ENCODE data around the gene C10orf62.
A peak's percentile ranks its signal among the peaks of the same experiment; 100 is the strongest.
"Not testable (repeated sequence)": the region's sequence is repeated elsewhere in the genome, so short reads cannot be mapped to it uniquely, and the experiment has no call there.

C10orf62 gene

DNA sequence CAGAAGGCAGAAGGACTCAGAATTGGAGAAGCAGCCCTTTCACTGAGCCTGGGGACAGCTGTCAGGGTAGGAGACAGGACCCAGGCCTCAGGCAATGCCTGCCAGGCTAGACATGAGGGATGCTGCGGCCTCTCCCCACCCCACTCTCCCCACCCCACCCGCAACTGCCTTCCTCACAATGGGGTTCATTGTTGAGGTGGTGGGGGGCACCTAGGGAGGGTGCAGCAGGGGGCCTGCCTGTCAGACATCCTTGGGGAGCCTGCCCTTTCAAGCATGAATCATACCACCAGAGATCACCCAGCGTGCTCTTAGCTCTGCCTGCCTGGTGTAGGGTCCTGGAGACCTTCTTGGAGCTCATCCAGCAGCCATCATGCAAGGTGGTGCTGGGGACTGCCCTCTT lies at the start of gene C10orf62:
Gene C10orf62 (plus strand): TSS at position 243 of the 400 bp plus-strand sequence. CDS start 177 bp downstream, outside the sequence.
- DNase-seq (ENCODE audit: low read depth, low spot score), result no peak

GRCh38 chr10:97540669-97541500 lies 48.6 kb upstream of the C10orf62 start:
- no peak for DNase-seq (ENCODE audit: low read depth, low spot score)
- H3K27ac ChIP-seq, result peak overlapping the region; percentile 93

More for the DNA sequence above, at the start of gene C10orf62:
- no peak within 1 kb of the TSS for H3K27ac ChIP-seq

DNA sequence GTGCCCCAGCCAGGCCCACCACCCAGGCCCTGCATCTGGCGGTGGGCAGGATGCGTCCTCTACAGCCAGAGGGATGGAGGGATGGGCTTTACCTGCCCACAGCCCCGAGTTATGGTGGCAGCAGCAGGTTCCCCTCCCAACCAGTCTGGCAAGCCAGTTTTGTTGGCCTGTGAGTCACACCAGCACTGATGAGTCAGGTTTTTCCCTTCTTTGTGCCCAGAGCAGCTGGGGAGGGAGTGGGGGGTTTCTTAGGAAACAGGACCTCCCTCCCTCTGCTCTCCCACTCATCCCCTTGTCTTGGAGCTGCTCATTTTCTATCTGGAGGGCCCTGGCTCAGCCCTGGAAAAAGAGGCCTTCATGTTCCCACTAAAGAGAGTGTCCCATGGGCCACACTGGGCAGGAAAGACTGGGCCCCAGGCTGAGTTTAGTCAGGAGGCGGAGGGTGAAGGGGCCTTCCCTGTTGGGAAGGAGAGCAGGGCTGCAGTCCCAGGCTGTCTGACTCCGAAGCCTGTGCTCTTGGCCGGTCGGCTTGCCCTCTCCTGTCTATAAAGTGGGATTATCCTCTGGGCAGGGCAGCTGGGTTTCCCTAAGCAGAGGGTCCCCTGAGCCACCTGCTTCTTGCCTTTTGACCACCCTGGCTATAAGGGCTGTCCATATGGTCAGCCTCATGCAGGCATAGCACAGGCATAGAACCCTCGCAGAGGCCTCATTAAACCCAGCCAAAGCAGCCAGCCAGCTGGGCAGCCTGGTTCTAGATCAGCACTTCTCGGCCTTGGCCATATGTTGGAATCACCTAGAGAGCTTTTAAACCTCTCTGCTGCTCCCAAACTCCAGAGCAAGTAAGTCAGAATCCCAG lies 47.1 kb upstream of the C10orf62 start:
- peak; percentile 76 for DNase-seq (ENCODE audit: low read depth, low spot score)
- peak overlapping the region; percentile 93 for H3K27ac ChIP-seq

DNA sequence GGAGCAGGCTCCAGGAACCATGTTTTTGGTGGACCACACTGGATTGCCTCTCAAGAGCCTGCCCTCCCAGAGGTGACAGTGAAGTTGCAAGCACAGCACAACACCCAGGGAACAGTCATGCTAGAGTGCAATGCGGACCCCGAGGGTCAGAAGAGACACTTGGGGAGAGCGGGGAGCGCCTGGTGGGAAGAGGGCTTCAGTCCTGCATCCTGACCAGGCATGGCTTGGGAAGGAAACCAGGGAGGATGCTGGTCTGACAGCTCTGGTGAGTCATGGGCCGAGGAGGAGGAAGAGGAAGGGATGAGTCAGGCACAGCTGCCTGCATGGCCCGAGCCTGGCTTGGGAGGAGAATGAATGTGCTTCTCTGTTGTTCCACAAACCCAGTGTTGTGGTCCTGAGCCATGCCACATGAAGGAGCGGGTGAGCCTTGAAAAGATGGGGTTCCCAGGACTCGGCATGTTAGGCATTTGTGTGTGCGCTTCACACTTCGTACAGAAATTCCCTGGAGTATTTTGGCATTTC lies 46.4 kb upstream of the C10orf62 start:
- H3K27ac ChIP-seq, result peak overlapping the region; percentile 93
- peak; percentile 88 for DNase-seq (ENCODE audit: low read depth, low spot score)

DNA sequence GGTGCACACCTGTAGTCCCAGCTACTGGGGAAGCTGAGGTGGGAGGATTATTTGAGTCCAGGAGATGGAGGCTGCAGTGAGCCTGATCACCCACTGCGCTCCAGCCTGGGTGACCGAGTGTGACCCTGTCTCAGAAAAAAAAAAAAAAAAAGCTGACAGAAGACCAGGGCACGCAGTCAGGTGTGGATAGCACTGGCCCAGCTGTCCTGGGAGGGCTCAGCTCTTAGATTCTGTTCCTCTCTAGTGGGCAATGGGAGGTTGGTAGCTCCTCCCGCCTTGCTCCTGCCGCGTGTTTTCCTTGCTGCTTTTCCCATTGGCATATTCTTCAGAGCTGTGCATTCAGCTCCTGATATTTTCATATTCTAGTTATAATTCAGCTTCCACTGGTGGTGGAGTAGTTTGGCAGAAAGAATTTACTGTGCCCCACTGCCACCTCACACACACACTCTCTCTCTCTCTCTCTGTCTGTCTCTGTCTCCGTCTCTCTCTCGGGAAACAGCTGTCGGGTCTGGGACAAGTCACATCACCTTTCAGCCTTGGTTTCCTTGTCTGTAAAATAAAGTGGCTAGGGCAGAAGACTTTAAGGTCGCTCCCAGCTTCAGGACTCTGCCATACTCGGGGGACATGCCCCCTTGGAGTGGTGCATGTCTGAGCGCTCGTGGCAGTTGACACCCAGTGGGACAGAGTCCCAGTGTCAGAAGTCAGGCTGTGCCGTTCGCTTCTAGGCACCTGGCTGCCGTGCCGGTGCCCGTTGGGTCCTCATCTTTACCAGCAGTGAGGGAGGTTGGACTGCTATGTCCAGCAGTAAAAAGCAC lies 42.9 kb upstream of the C10orf62 start:
- H3K27ac ChIP-seq, result no peak overlapping the region
- no peak for DNase-seq (ENCODE audit: low read depth, low spot score)

GRCh38 chr10:97547271-97547600 lies 42.3 kb upstream of the C10orf62 start:
- no peak overlapping the region for H3K27ac ChIP-seq
- DNase-seq (ENCODE audit: low read depth, low spot score), result no peak

GRCh38 chr10:97547962-97548361 lies 41.6 kb upstream of the C10orf62 start:
- H3K27ac ChIP-seq, result no peak overlapping the region
- no peak for DNase-seq (ENCODE audit: low read depth, low spot score)

DNA sequence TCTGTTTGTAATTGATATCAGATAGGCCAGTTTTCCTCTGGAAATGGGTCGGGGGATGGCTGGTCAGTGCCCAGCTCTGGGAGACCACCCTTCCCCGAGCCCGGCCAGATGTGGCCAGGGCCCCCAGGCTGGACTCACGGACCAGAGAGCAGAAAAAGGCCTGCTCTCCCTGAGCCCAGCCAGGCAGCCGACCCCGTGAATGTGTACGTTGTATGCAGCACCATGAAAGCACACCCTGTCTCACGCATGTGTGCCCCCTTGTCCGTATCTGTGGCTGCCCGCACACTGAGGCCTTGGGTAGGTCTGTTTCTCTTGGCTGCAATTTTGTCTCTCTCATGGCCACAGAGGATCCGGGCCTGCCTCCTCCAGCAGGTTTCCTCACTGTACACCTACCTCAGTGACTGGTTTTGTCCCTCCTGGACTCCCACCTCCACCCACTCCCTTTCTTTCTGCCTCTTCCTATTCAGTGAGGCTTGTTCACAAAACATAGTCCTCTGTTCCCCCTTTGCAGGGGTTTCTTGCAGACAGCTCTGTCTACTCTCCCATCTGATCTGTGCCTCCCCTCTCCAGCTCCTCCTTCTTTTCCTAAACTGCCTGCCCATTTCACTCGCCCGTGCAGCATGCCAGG lies 40.6 kb upstream of the C10orf62 start:
- no peak for DNase-seq (ENCODE audit: low read depth, low spot score)
- H3K27ac ChIP-seq, result peak overlapping the region; percentile 77

DNA sequence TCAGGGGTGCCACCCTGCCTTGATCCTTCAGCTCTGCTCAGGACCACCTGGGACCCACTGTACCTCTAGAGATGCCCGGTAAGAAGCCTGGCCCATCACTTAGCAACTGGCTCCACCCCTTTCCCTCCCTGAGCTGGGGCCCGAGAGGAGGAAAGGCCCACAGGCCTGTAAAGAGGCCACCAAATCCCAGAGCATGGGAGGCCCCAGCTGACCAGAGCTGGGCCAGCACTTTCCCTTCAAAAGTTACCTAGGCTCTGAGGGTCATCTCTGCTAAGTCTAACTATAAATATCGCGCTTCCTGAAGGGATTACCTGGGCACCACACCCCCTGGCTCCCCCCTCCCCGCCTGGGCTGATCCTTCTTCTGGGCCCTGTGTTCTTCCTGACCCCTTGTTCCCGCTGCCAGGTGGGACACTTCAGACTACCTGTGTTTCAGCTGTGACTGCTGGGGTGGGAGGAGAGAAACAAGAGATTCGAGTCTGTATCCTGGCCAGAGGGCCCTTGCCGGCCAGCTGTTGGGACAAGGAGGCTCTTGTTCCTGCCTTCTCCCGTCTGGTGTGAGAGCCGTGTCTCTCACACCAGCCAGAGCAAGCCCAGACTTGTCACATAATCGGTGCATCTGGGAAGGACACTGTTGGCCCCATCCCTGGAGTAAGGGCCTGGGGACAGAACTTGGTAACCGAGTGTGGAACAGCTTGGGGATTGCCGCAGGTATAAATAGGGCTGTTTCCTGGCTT lies 39.8 kb upstream of the C10orf62 start:
- H3K27ac ChIP-seq, result peak overlapping the region; percentile 77
- DNase-seq (ENCODE audit: low read depth, low spot score), result no peak

GRCh38 chr10:97550336-97551149 lies 39.0 kb upstream of the C10orf62 start:
- DNase-seq (ENCODE audit: low read depth, low spot score), result no peak
- peak overlapping the region; percentile 77 for H3K27ac ChIP-seq

GRCh38 chr10:97551271-97551670 lies 38.2 kb upstream of the C10orf62 start:
- no peak overlapping the region for H3K27ac ChIP-seq
- no peak for DNase-seq (ENCODE audit: low read depth, low spot score)

DNA sequence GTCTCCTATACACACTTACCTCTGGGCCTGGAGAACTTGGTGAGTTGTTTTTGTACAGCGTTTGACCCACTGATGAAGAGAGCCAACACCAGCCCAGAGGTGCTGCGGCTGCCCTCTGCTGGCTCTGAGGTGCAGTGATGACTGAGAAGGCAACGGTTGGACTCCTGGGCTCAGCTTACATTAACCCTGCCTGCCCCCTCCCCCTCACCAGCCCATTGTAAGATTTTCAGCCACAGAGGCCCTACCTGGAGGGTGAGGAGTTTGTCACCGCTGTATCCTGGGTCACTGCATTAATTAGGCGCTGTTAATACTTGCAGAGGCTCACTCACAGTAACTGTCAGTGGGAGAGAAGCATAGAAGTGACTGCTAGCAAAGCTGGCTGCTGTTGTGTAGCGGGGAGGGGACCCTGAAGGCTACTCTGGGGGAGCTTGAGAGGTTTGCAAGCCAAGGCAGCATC lies 35.9 kb upstream of the C10orf62 start:
- no peak for DNase-seq (ENCODE audit: low read depth, low spot score)
- H3K27ac ChIP-seq, result peak overlapping the region; percentile 10

DNA sequence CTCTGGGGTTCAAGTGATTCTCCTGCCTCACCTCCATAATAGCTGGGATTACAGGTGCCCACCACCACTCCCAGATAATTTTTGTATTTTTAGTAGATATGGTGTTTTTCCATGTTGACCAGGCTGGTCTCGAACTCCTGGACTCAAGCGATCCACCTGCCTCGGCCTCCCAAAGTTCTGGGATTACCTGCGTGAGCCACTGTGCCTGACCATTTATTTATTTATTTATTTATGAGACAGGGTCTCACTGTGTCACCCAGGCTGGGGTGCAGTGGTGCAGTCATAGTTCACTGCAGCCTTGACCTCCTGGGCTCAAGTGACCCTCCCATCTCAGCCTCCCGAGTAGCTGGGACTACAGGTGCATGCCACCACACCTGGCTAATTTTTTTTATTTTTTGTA lies 35.2 kb upstream of the C10orf62 start:
- DNase-seq (ENCODE audit: low read depth, low spot score); H3K27ac ChIP-seq: not testable (repeated sequence)

DNA sequence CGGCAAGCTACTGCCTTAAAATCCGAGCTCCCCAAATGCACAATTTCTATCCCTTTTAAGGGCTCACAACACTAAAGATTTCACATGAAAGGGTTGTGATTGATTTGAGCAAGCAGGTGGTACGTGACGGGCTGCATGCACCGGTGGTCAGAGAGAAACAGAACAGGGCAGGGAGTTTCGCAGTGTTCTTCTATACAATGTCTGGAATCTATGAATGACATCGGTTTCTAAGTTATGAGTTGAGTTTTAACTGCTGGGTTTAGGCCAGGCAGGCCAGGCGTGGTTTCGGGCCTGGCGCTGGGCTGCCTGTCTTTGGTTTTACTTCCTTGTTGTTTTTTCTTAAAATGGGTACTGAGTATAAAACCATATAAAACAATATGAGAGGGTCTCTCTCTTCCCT lies 34.0 kb upstream of the C10orf62 start:
- DNase-seq (ENCODE audit: low read depth, low spot score); H3K27ac ChIP-seq: not testable (repeated sequence)

- not testable (repeated sequence) for DNase-seq (ENCODE audit: low read depth, low spot score); H3K27ac ChIP-seq
Measured at GRCh38 chr10:97560731-97561381, 28.7 kb upstream of the C10orf62 start.

DNA sequence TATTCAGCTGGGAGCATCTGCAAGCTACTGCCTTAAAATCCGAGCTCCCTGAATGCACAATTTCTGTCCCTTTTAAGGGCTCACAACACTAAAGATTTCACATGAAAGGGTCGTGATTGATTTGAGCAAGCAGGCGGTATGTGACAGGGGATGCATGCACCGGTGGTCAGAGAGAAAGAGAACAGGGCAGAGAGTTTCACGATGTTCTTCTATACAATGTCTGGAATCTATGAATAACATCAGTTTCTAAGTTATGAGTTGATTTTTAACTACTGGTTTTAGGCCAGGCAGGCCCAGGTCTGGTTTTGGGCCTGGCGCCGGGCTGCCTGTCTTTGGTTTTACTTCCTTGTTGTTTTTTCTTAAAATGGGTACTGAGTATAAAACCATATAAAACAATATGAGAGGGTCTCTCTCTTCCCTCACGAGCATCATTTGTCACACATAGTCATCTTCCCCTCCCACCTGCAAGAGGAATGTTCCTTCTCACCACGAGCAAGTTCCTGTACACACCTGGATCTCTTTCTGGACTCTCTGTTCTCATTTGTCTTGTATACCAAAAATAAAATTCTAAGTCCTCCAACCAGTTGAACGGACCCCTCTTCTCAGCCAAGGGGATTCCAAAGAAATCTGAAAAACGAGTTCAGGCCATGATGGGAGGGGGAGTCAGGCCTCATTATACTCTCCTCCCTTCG lies 28.0 kb upstream of the C10orf62 start:
- not testable (repeated sequence) for H3K27ac ChIP-seq

GRCh38 chr10:97562329-97562728 lies 27.2 kb upstream of the C10orf62 start:
- DNase-seq (ENCODE audit: low read depth, low spot score), result not testable (repeated sequence)

More for the DNA sequence above, 28.0 kb upstream of the C10orf62 start:
- not testable (repeated sequence) for DNase-seq (ENCODE audit: low read depth, low spot score)

More at GRCh38 chr10:97562329-97562728, 27.2 kb upstream of the C10orf62 start:
- not testable (repeated sequence) for H3K27ac ChIP-seq
